ENCODE results near the gene TRIP12. TPM values are rescaled to one million over a fixed set of nuclear protein-coding genes. Genes with fewer than 3 reads are reported as not detected.

Gene TRIP12
- total and polyA plus RNA-seq, 2 of the 13 experiments (the other 11 are each of a cell fraction or from before 2014, with no cell fraction given) = 72.1 to 153 TPM

GRCh38 chr2:229921101-229921891, 513 bp downstream of the TRIP12 start (continued):
- TF ChIP-seq NFKB2 (CRISPR knock-in tag; IDR thresholded peaks at IDR 0.05; ENCODE audit: borderline replicate concordance) (peak; percentile 72; the same call in 1 of the 2 replicates), ETV6 (CRISPR knock-in tag; conservative IDR thresholded peaks at IDR 0.05) (peak; percentile 99), HNRNPK (IDR thresholded peaks at IDR 0.05; ENCODE audit: low read depth, low read length, poor library complexity, severe bottlenecking) (peak; percentile 98), PHF5A (CRISPR knock-in tag; IDR thresholded peaks at IDR 0.05; ENCODE audit: low read depth, unreplicated experiment) (peak; percentile 18), ZNF350 (CRISPR knock-in tag; IDR thresholded peaks at IDR 0.05; ENCODE audit: borderline replicate concordance, low read depth) (no peak), RBM39 (IDR thresholded peaks at IDR 0.05; ENCODE audit: low read depth, low read length, poor library complexity, severe bottlenecking) (peak; percentile 10), DBP (CRISPR knock-in tag; IDR thresholded peaks at IDR 0.05; ENCODE audit: not compliant biosample characterization) (no peak), KDM4B (CRISPR knock-in tag; IDR thresholded peaks at IDR 0.05) (peak; percentile 39; the same call in 1 of the 2 replicates), CENPT (CRISPR knock-in tag; IDR thresholded peaks at IDR 0.05; ENCODE audit: low read depth) (no peak), HINFP (CRISPR knock-in tag; IDR thresholded peaks at IDR 0.05; ENCODE audit: low read depth) (no peak), ZSCAN31 (CRISPR knock-in tag; IDR thresholded peaks at IDR 0.05; ENCODE audit: low read depth) (peak; percentile 36), ZNF335 (CRISPR knock-in tag; IDR thresholded peaks at IDR 0.05) (no peak), ZBTB43 (CRISPR knock-in tag; conservative IDR thresholded peaks at IDR 0.05) (0 out of 2 replicates have a peak, but pooled peaks have one; percentile 43), EZH2 (conservative IDR thresholded peaks at IDR 0.05; ENCODE audit: low read depth, low read length) (no peak), MNT (IDR thresholded peaks at IDR 0.05) (0 out of 2 replicates have a peak, but pooled peaks have one; percentile 31), ZNF552 (CRISPR knock-in tag; IDR thresholded peaks at IDR 0.05; ENCODE audit: borderline replicate concordance) (no peak), ZFP36L1 (CRISPR knock-in tag; IDR thresholded peaks at IDR 0.05) (no peak), ZFP91 (CRISPR knock-in tag; IDR thresholded peaks at IDR 0.05; ENCODE audit: borderline replicate concordance) (no peak), MTA3 (CRISPR knock-in tag; IDR thresholded peaks at IDR 0.05) (no peak), KDM5B (CRISPR knock-in tag; IDR thresholded peaks at IDR 0.05; ENCODE audit: borderline replicate concordance) (peak; percentile 47), TBX3 (IDR thresholded peaks at IDR 0.05; ENCODE audit: borderline replicate concordance) (peak; percentile 35; the same call in 1 of the 2 replicates), ZSCAN22 (CRISPR knock-in tag; IDR thresholded peaks at IDR 0.05) (0 out of 2 replicates have a peak, but pooled peaks have one; percentile 43)
